K562 (cell line): Measurements from ENCODE around the gene MT1X. TPM values are rescaled to one million over a fixed set of nuclear protein-coding genes. Genes with fewer than 3 reads are reported as not detected.

Experiments
- ATAC-seq: fragments of 200-7000 bp; cut with Tn5 transposase; 3 replicates; pipeline ENCODE4 v1.9.1; 2020; ENCODE audit warnings: moderate library complexity
- BruUV-seq: library from RNA; stranded (reverse); fragments of 400-500 nt; replicated peaks from 2 replicates; lab custom pipeline; 2021; lab: Mats Ljungman, UMichigan
- CTCF ChIA-PET: fragments of 300-600 bp; formaldehyde crosslinking; extraction: SDS; loops from one replicate; lab custom pipeline; 2021; ENCODE audit warnings: low intra/inter-chr PET ratio; lab: Yijun Ruan, JAX
- POLR2A ChIA-PET: fragments of 300-600, 350-650 bp; sonication (Branson Sonifier 250); formaldehyde crosslinking; extraction: SDS; loops from one replicate; lab custom pipeline; 2021; ENCODE audit warnings: antibody characterized with exemption, inconsistent platforms; lab: Yijun Ruan, JAX
- DNase-seq, 4 experiments: peaks; one replicate each; pipeline versions ENCODE4 v3.0.0 to v3.0.0-alpha.2; 2011 to 2018; ENCODE audit warnings: low spot score in 3 of 4, mixed read lengths in 3 of 4; ENCODE audit errors: extremely low read depth in 1 of 4
- FAIRE-seq: peaks from 2 replicates; lab custom pipeline; 2011; peaks lifted over from hg19 to GRCh38; lab: Jason Lieb, UNC
- H2AFZ ChIP-seq: 2 replicates; pipeline ENCODE4 v1.6.0; 2011; ENCODE audit warnings: low read depth, low read length, control low read depth, inconsistent platforms
- H3K27ac ChIP-seq: fragments of 200-600 bp; 3 replicates; pipeline ENCODE4 v1.8.0; 2011; ENCODE audit warnings: low read depth, mild to moderate bottlenecking, control low read depth, inconsistent platforms, low read length, moderate library complexity, mixed read lengths; ENCODE audit errors: extremely low read depth
- H3K27me3 ChIP-seq, 2 experiments: fragments of 300-600 bp in 1 of 2; 2 replicates in 1 of 2; 3 replicates in 1 of 2; pipeline versions ENCODE4 v1.6.0 to v1.8.0; 2011; ENCODE audit warnings: inconsistent platforms in 2 of 2, low read length in 2 of 2, mild to moderate bottlenecking in 1 of 2, mixed read lengths in 1 of 2, moderate library complexity in 1 of 2; ENCODE audit not compliant: control insufficient read depth in 2 of 2, insufficient read depth in 2 of 2
- H3K36me3 ChIP-seq: fragments of 300-600 bp; 3 replicates; pipeline ENCODE4 v1.8.0; 2011; ENCODE audit warnings: mild to moderate bottlenecking, low read length, inconsistent platforms; ENCODE audit not compliant: control insufficient read depth, insufficient read depth
- H3K4me1 ChIP-seq, 2 experiments: fragments of 200-600 bp in 1 of 2; replicated peaks in 1 of 2; 2 replicates in 1 of 2; 3 replicates in 1 of 2; pipeline versions ENCODE4 v1.5.1 to v1.8.0; 2011; ENCODE audit warnings: inconsistent platforms in 2 of 2, low read length in 2 of 2, mild to moderate bottlenecking in 1 of 2, mixed read lengths in 1 of 2, moderate library complexity in 1 of 2; ENCODE audit not compliant: control insufficient read depth in 2 of 2, insufficient read depth in 2 of 2
- H3K4me2 ChIP-seq: 2 replicates; pipeline ENCODE4 v1.6.1; 2011; ENCODE audit warnings: low read length, control low read depth, inconsistent platforms, mixed read lengths; ENCODE audit not compliant: insufficient read depth
- H3K4me3 ChIP-seq: fragments of 200-600 bp; sonication (generic), shearing (Covaris generic); 2 replicates; pipeline ENCODE4 v1.5.1; 2016; ENCODE audit warnings: control low read depth, inconsistent platforms
- H3K79me2 ChIP-seq: fragments of 200-600 bp; 3 replicates; pipeline ENCODE4 v1.8.0; 2011; ENCODE audit warnings: low read length, inconsistent platforms; ENCODE audit not compliant: control insufficient read depth, insufficient read depth
- H3K9ac ChIP-seq, 2 experiments: 2 replicates each; pipeline versions ENCODE4 v1.6.0 to v1.6.1; 2011; ENCODE audit warnings: low read depth in 2 of 2, low read length in 2 of 2, control low read depth in 1 of 2, inconsistent platforms in 1 of 2, mild to moderate bottlenecking in 1 of 2, mixed read lengths in 1 of 2; ENCODE audit not compliant: insufficient read depth in 1 of 2
- H3K9me1 ChIP-seq: one replicate; pipeline ENCODE4 v1.6.0; 2011; ENCODE audit warnings: inconsistent platforms, mild to moderate bottlenecking, low read length, moderate library complexity; ENCODE audit not compliant: control insufficient read depth, insufficient read depth
- H3K9me3 ChIP-seq: replicated peaks from 2 replicates; pipeline ENCODE4 v1.5.1; 2011; ENCODE audit warnings: low read depth, low read length, inconsistent platforms; ENCODE audit not compliant: control insufficient read depth, insufficient read depth
- H4K20me1 ChIP-seq: replicated peaks from 2 replicates; pipeline ENCODE4 v1.6.1; 2011; ENCODE audit warnings: low read length, inconsistent platforms, mixed read lengths; ENCODE audit not compliant: control insufficient read depth, insufficient read depth
- E2F3 ChIP-seq: fragments of 250-450 bp; sonication (Bioruptor Pico); IDR thresholded peaks from 2 replicates; pipeline ENCODE4 v1.4.0; 2020; ENCODE audit warnings: mild to moderate bottlenecking
- FUS ChIP-seq: fragments of 200-400 bp; formaldehyde crosslinking; optimal IDR thresholded peaks from 2 replicates; pipeline ENCODE3; 2017; ENCODE audit warnings: low read depth, low read length
- HDAC1 ChIP-seq, 2 experiments: fragments of 450-650 bp; IDR thresholded peaks; 2 replicates each; pipeline ENCODE4 v1.6.1; 2016 to 2017; ENCODE audit warnings: inconsistent platforms in 1 of 2, mild to moderate bottlenecking in 1 of 2, moderate library complexity in 1 of 2
- HDAC8 ChIP-seq: fragments of 450-650 bp; IDR thresholded peaks from 2 replicates; pipeline ENCODE4 v1.6.1; 2016; ENCODE audit warnings: mild to moderate bottlenecking, missing genetic modification characterization, moderate library complexity, missing compliant biosample characterization
- NCOA2 ChIP-seq, 2 experiments: fragments of 450-650 bp; IDR thresholded peaks; 2 replicates each; pipeline ENCODE4 v1.6.1; 2018; ENCODE audit warnings: mild to moderate bottlenecking in 2 of 2, moderate library complexity in 1 of 2; ENCODE audit not compliant: partially characterized antibody in 2 of 2
- SIN3A ChIP-seq, 2 experiments: fragments of 150-350 bp in 1 of 2; IDR thresholded peaks; 2 replicates each; pipeline ENCODE4 v1.6.1; 2011 to 2016; ENCODE audit warnings: borderline replicate concordance in 2 of 2, low read depth in 2 of 2, low read length in 2 of 2, mild to moderate bottlenecking in 2 of 2, moderate library complexity in 2 of 2; ENCODE audit not compliant: control insufficient read depth in 1 of 2
- ZNF589 ChIP-seq: fragments of 200-800 bp; sonication (Bioruptor generic); IDR thresholded peaks from 2 replicates; pipeline ENCODE4 v1.6.1; 2016; ENCODE audit warnings: low read depth, missing genetic modification characterization, missing compliant biosample characterization
- WGBS: fragments of 100-300 bp; shearing (Covaris generic); methylation state at CpG from one replicate; pipeline ENCODE4 v1.1.6; 2016; ENCODE audit warnings: low coverage, mixed read lengths; ENCODE audit not compliant: insufficient coverage; ENCODE audit errors: missing lambda C conversion rate; 5-methylcytosine and 5-hydroxymethylcytosine counted together
- in situ Hi-C: fragments of 300-500 bp; cut with MboI; formaldehyde crosslinking; loops from 4 replicates; pipeline ENCODE4 v1.15.0; 2018; ENCODE audit warnings: inconsistent platforms, mixed read lengths
- intact Hi-C: fragments of 100-400 bp; cut with micrococcal nuclease; formaldehyde crosslinking; loops from 2 replicates; pipeline ENCODE4 v1.14.2; 2022
- polyA plus RNA-seq, 8 experiments: library from polyadenylated mRNA; depleted of rRNA in 4 of 8; stranded (reverse) in 5 of 8; unstranded in 3 of 8; fragments of >200 nt; fragmentation: Nextera tagmentation in 2 of 8; fragmentation: Illumina TruSeq in 1 of 8; extraction: Ambion mirVana in 2 of 8; extraction: Trizol in 1 of 8; gene quantifications; 2 replicates each; pipeline versions ENCODE4 v1.2.1 to v1.2.3, GENCODE V29; 2011 to 2014; ENCODE audit warnings: inconsistent platforms in 1 of 8, missing spikeins in 1 of 8
- total RNA-seq, 7 experiments: library from RNA; depleted of rRNA in 6 of 7; stranded (reverse); fragments of >200 nt in 6 of 7; fragmentation: Illumina TruSeq in 2 of 7; extraction: Trizol in 2 of 7; gene quantifications; 2 replicates each; pipeline versions ENCODE4 v1.2.1 to v1.2.3, GENCODE V29; 2011 to 2021; ENCODE audit warnings: low replicate concordance in 1 of 7
- TF ChIP-seq, protein P1 (sequence below): sonication (generic); formaldehyde crosslinking; IDR thresholded peaks from 2 replicates; pipeline ENCODE4 v1.8.0; 2023; ENCODE audit warnings: missing genetic modification reagents, mild to moderate bottlenecking, borderline replicate concordance

MT1X gene
- total and polyA plus RNA-seq, 9 of the 15 experiments (the other 6 are each of a cell fraction or from before 2014, with no cell fraction given) = 4.9 to 22.8 (median 8.7) TPM

- intact Hi-C loops (no loop called here), in situ Hi-C loops (no loop called here)
- Histone ChIP-seq H4K20me1 (no peaks in the 10 kb centered on the region), H3K36me3 (no peaks in the 10 kb centered on the region), H3K27me3 (peaks cover 7 to 48% of the 10 kb centered on the region in 2 experiments; a peak in 4 of 5 replicates), H3K9me3 (no peaks in the 10 kb centered on the region), H3K79me2 (no peaks in the 10 kb centered on the region), H3K4me2 (no peak overlapping the region), H3K4me1 (peaks cover 6 to 12% of the 10 kb centered on the region in 2 experiments; a peak in 3 of 5 replicates), H3K27ac (no peak overlapping the region), H3K9ac (no peak overlapping the region), H3K9me1 (no peaks in the 10 kb centered on the region), H3K4me3 (no peak overlapping the region), H2AFZ (no peak overlapping the region)
- ATAC-seq = no peak
- POLR2A ChIA-PET = interaction anchor here (0.6 to 0.8 kb wide), 3 partner anchors 9 to 17 kb away, joined by 3 to 4 read pairs (median 4); no protein-coding TSS in a partner anchor
- BruUV-seq = no TSS peak
- no peak for DNase-seq
- no peak for TF ChIP-seq SIN3A (IDR thresholded peaks at IDR 0.05; ENCODE audit: borderline replicate concordance in 2 of 2, control insufficient read depth in 1 of 2, low read depth in 2 of 2, low read length in 2 of 2)
- TF ChIP-seq E2F3 (CRISPR knock-in tag) = no peak
- no peak for TF ChIP-seq HDAC8 (tag)
- TF ChIP-seq, protein P1, sequence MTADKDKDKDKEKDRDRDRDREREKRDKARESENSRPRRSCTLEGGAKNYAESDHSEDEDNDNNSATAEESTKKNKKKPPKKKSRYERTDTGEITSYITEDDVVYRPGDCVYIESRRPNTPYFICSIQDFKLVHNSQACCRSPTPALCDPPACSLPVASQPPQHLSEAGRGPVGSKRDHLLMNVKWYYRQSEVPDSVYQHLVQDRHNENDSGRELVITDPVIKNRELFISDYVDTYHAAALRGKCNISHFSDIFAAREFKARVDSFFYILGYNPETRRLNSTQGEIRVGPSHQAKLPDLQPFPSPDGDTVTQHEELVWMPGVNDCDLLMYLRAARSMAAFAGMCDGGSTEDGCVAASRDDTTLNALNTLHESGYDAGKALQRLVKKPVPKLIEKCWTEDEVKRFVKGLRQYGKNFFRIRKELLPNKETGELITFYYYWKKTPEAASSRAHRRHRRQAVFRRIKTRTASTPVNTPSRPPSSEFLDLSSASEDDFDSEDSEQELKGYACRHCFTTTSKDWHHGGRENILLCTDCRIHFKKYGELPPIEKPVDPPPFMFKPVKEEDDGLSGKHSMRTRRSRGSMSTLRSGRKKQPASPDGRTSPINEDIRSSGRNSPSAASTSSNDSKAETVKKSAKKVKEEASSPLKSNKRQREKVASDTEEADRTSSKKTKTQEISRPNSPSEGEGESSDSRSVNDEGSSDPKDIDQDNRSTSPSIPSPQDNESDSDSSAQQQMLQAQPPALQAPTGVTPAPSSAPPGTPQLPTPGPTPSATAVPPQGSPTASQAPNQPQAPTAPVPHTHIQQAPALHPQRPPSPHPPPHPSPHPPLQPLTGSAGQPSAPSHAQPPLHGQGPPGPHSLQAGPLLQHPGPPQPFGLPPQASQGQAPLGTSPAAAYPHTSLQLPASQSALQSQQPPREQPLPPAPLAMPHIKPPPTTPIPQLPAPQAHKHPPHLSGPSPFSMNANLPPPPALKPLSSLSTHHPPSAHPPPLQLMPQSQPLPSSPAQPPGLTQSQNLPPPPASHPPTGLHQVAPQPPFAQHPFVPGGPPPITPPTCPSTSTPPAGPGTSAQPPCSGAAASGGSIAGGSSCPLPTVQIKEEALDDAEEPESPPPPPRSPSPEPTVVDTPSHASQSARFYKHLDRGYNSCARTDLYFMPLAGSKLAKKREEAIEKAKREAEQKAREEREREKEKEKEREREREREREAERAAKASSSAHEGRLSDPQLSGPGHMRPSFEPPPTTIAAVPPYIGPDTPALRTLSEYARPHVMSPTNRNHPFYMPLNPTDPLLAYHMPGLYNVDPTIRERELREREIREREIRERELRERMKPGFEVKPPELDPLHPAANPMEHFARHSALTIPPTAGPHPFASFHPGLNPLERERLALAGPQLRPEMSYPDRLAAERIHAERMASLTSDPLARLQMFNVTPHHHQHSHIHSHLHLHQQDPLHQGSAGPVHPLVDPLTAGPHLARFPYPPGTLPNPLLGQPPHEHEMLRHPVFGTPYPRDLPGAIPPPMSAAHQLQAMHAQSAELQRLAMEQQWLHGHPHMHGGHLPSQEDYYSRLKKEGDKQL (CRISPR knock-in tag) = no peak
- no peak for TF ChIP-seq HDAC1 (IDR thresholded peaks at IDR 0.05)
- no peak for TF ChIP-seq NCOA2 (IDR thresholded peaks at IDR 0.05; ENCODE audit: partially characterized antibody in 2 of 2)
- no peak for TF ChIP-seq ZNF589 (CRISPR knock-in tag)
- TF ChIP-seq FUS = no peak
- WGBS = 12% methylated on average over 4 of the region's 4 CpGs
- CTCF ChIA-PET = no interaction called here
- FAIRE-seq = no peak
Observed at GRCh38 chr16:56684926-56685590, 2.8 kb downstream of the MT1X start.
